H1 (cell line): ENCODE data around the gene TRPV2. TPM values are rescaled to one million over a fixed set of nuclear protein-coding genes. Genes with fewer than 3 reads are reported as not detected.

Experiments
- CTCF ChIA-PET: fragments of 300-600 bp; sonication (Branson Sonifier 250); formaldehyde crosslinking; loops from one replicate; lab custom pipeline; 2021; ENCODE audit not compliant: partially characterized antibody; lab: Charles Lee
- POLR2A ChIA-PET: fragments of 300-600 bp; sonication (Branson Sonifier 250); formaldehyde crosslinking; loops from one replicate; lab custom pipeline; 2021; ENCODE audit warnings: inconsistent platforms; ENCODE audit not compliant: partially characterized antibody; lab: Charles Lee
- DNase-seq, 2 experiments: peaks; one replicate each; pipeline versions ENCODE4 v3.0.0 to v3.0.0-alpha.2; 2010 to 2022; ENCODE audit warnings: low spot score in 2 of 2, low read depth in 1 of 2, mixed read lengths in 1 of 2
- FAIRE-seq: peaks from 2 replicates; lab custom pipeline; 2011; peaks lifted over from hg19 to GRCh38; lab: Jason Lieb, UNC
- H2AFZ ChIP-seq: 2 replicates; pipeline ENCODE4 v1.8.1; 2012; ENCODE audit warnings: low read length, inconsistent platforms
- H2AK5ac ChIP-seq: 2 replicates; pipeline ENCODE4 v1.6.1; 2013; ENCODE audit warnings: low read depth, low read length
- H2BK120ac ChIP-seq: replicated peaks from 2 replicates; pipeline ENCODE3; 2013; ENCODE audit warnings: low read depth, low read length, inconsistent platforms
- H2BK12ac ChIP-seq: 2 replicates; pipeline ENCODE4 v1.6.1; 2013; ENCODE audit warnings: low read depth, low read length
- H2BK15ac ChIP-seq: 2 replicates; pipeline ENCODE4 v1.6.1; 2013; ENCODE audit warnings: low read length
- H2BK20ac ChIP-seq: 2 replicates; pipeline ENCODE4 v1.6.1; 2013; ENCODE audit warnings: low read length
- H2BK5ac ChIP-seq: 2 replicates; pipeline ENCODE4 v1.6.1; 2013; ENCODE audit warnings: low read depth, low read length
- H3K14ac ChIP-seq: 2 replicates; pipeline ENCODE4 v1.6.1; 2013; ENCODE audit warnings: inconsistent platforms; ENCODE audit not compliant: insufficient read length
- H3K18ac ChIP-seq: 2 replicates; pipeline ENCODE4 v1.6.1; 2013; ENCODE audit warnings: low read length; ENCODE audit errors: extremely low read depth
- H3K23ac ChIP-seq: 2 replicates; pipeline ENCODE4 v1.6.1; 2013; ENCODE audit warnings: inconsistent platforms; ENCODE audit not compliant: insufficient read length
- H3K23me2 ChIP-seq: 2 replicates; pipeline ENCODE4 v1.6.1; 2013; ENCODE audit warnings: low read depth, low read length
- H3K27ac ChIP-seq: 2 replicates; pipeline ENCODE4 v1.6.1; 2011; ENCODE audit warnings: low read depth, low read length, inconsistent platforms
- H3K27me3 ChIP-seq, 4 experiments: replicated peaks in 1 of 4; 1 replicate in 1 of 4; 2 replicates in 3 of 4; pipeline versions ENCODE4 v1.6.1 to v1.8.1; 2011 to 2013; ENCODE audit warnings: low read length in 3 of 4, mild to moderate bottlenecking in 3 of 4, inconsistent platforms in 2 of 4, mixed read lengths in 2 of 4, moderate library complexity in 1 of 4; ENCODE audit not compliant: control insufficient read depth in 3 of 4, insufficient read depth in 3 of 4; ENCODE audit errors: extremely low read depth in 1 of 4
- H3K36me3 ChIP-seq, 4 experiments: 2 replicates each; pipeline versions ENCODE4 v1.6.1 to v1.8.1; 2011 to 2013; ENCODE audit warnings: mild to moderate bottlenecking in 4 of 4, low read length in 3 of 4, moderate library complexity in 2 of 4, control low read depth in 1 of 4, inconsistent platforms in 1 of 4; ENCODE audit not compliant: insufficient read depth in 4 of 4, control insufficient read depth in 2 of 4
- H3K4ac ChIP-seq: replicated peaks from 2 replicates; pipeline ENCODE3; 2013; ENCODE audit warnings: low read length, low read depth, mixed read lengths, inconsistent platforms; ENCODE audit not compliant: insufficient read length
- H3K4me1 ChIP-seq, 4 experiments: replicated peaks in 1 of 4; 1 replicate in 1 of 4; 2 replicates in 3 of 4; pipeline versions ENCODE4 v1.6.1 to v1.8.1; 2011 to 2013; ENCODE audit warnings: low read length in 3 of 4, inconsistent platforms in 2 of 4, mixed read lengths in 1 of 4; ENCODE audit not compliant: insufficient read depth in 4 of 4, control insufficient read depth in 3 of 4
- H3K4me2 ChIP-seq, 2 experiments: 2 replicates each; pipeline versions ENCODE4 v1.6.1 to v1.8.1; 2011 to 2013; ENCODE audit warnings: low read depth in 2 of 2, low read length in 2 of 2, control low read depth in 1 of 2, inconsistent platforms in 1 of 2, mild to moderate bottlenecking in 1 of 2; ENCODE audit not compliant: insufficient read depth in 1 of 2
- H3K4me3 ChIP-seq, 4 experiments: fragments of 200-600, 300-600 bp in 1 of 4; sonication (generic), shearing (Covaris generic), sonication (Bioruptor Twin) in 1 of 4; 2 replicates each; pipeline versions ENCODE4 v1.5.1 to v1.8.1; 2011 to 2016; ENCODE audit warnings: low read length in 4 of 4, low read depth in 3 of 4, control low read depth in 2 of 4, inconsistent platforms in 2 of 4, mild to moderate bottlenecking in 2 of 4, mixed read lengths in 1 of 4, moderate library complexity in 1 of 4; ENCODE audit not compliant: insufficient read depth in 2 of 4; ENCODE audit errors: extremely low read depth in 1 of 4
- H3K56ac ChIP-seq: replicated peaks from 2 replicates; pipeline ENCODE3; 2013; ENCODE audit warnings: low read depth, mild to moderate bottlenecking, mixed read lengths, low read length, inconsistent platforms; ENCODE audit not compliant: insufficient read length
- H3K79me1 ChIP-seq: 2 replicates; pipeline ENCODE4 v1.6.1; 2013; ENCODE audit warnings: low read depth, low read length, control low read depth
- H3K79me2 ChIP-seq, 2 experiments: 2 replicates each; pipeline versions ENCODE4 v1.6.1 to v1.8.1; 2012 to 2013; ENCODE audit warnings: low read length in 2 of 2, mild to moderate bottlenecking in 2 of 2, inconsistent platforms in 1 of 2; ENCODE audit not compliant: insufficient read depth in 2 of 2, control insufficient read depth in 1 of 2
- H3K9ac ChIP-seq, 4 experiments: replicated peaks in 1 of 4; 1 replicate in 1 of 4; 2 replicates in 3 of 4; pipeline versions ENCODE4 v1.6.1 to v1.8.1; 2011 to 2013; ENCODE audit warnings: low read depth in 3 of 4, low read length in 3 of 4, control low read depth in 2 of 4, mild to moderate bottlenecking in 2 of 4, moderate library complexity in 2 of 4, inconsistent platforms in 1 of 4; ENCODE audit errors: extremely low read depth in 1 of 4
- H3K9me3 ChIP-seq, 2 experiments: 2 replicates each; pipeline versions ENCODE4 v1.6.1 to v1.8.1; 2012 to 2013; ENCODE audit warnings: mild to moderate bottlenecking in 2 of 2, moderate library complexity in 2 of 2, control low read depth in 1 of 2, inconsistent platforms in 1 of 2, low read depth in 1 of 2, low read length in 1 of 2, mixed read lengths in 1 of 2; ENCODE audit not compliant: insufficient read depth in 2 of 2
- H4K20me1 ChIP-seq, 2 experiments: replicated peaks in 1 of 2; 2 replicates each; pipeline versions ENCODE3 to v1.8.1; 2011 to 2013; ENCODE audit warnings: inconsistent platforms in 2 of 2, low read length in 2 of 2, mild to moderate bottlenecking in 1 of 2; ENCODE audit not compliant: insufficient read depth in 2 of 2, control insufficient read depth in 1 of 2
- H4K5ac ChIP-seq: 2 replicates; pipeline ENCODE4 v1.6.1; 2013; ENCODE audit warnings: low read length, low read depth, mixed read lengths, inconsistent platforms; ENCODE audit not compliant: insufficient read length
- H4K8ac ChIP-seq: 2 replicates; pipeline ENCODE4 v1.8.0; 2013; ENCODE audit warnings: mild to moderate bottlenecking, moderate library complexity, low read length, inconsistent platforms; ENCODE audit not compliant: insufficient read depth; ENCODE audit errors: extremely low read depth
- H4K91ac ChIP-seq: replicated peaks from 2 replicates; pipeline ENCODE3; 2013; ENCODE audit warnings: low read length, mixed read lengths, inconsistent platforms; ENCODE audit not compliant: insufficient read length
- ASH2L ChIP-seq: fragments of 200-600, 300-600 bp; sonication (generic); IDR thresholded peaks from one replicate; pipeline ENCODE4 v1.7.1; 2017; ENCODE audit warnings: low read length
- BCL11A ChIP-seq, 2 experiments: IDR thresholded peaks; one replicate each; pipeline ENCODE4 v1.6.1; 2011; ENCODE audit warnings: low read depth in 2 of 2, low read length in 2 of 2, mild to moderate bottlenecking in 2 of 2
- CHD1 ChIP-seq: IDR thresholded peaks from 2 replicates; pipeline ENCODE4 v1.6.1; 2012; ENCODE audit warnings: low read depth, low read length, improper control_type of control experiment
- HDAC2 ChIP-seq, 2 experiments: fragments of 300-600 bp in 1 of 2; sonication (generic) in 1 of 2; IDR thresholded peaks; 2 replicates each; pipeline ENCODE4 v1.6.1; 2011 to 2012; ENCODE audit warnings: low read depth in 2 of 2, low read length in 2 of 2, mild to moderate bottlenecking in 2 of 2, moderate library complexity in 2 of 2, borderline replicate concordance in 1 of 2, inconsistent platforms in 1 of 2
- JUND ChIP-seq: IDR thresholded peaks from 2 replicates; pipeline ENCODE4 v1.6.1; 2011; ENCODE audit warnings: mild to moderate bottlenecking, improper control_type of control experiment, low read length
- KDM1A ChIP-seq: fragments of 200-600, 300-600 bp; sonication (generic); IDR thresholded peaks from 2 replicates; pipeline ENCODE4 v1.7.1; 2016; ENCODE audit warnings: mild to moderate bottlenecking, low read length, borderline replicate concordance
- PHF8 ChIP-seq: fragments of 200-600 bp; sonication (generic); conservative IDR thresholded peaks from 2 replicates; pipeline ENCODE4 v1.7.1; 2012; ENCODE audit warnings: low read depth, mild to moderate bottlenecking, inconsistent platforms, low read length, moderate library complexity
- POLR2A ChIP-seq, 2 experiments: IDR thresholded peaks; 1 replicate in 1 of 2; 2 replicates in 1 of 2; pipeline ENCODE4 v1.6.1; 2011; ENCODE audit warnings: low read depth in 2 of 2, low read length in 2 of 2, mild to moderate bottlenecking in 2 of 2; ENCODE audit errors: control extremely low read depth in 1 of 2
- POU5F1 ChIP-seq: IDR thresholded peaks from 2 replicates; pipeline ENCODE4 v1.6.1; 2011; ENCODE audit warnings: low read depth, mild to moderate bottlenecking, low read length, moderate library complexity
- SIX5 ChIP-seq: IDR thresholded peaks from 2 replicates; pipeline ENCODE4 v1.6.1; 2011; ENCODE audit warnings: mild to moderate bottlenecking, low read depth, low read length
- SP2 ChIP-seq: IDR thresholded peaks from 2 replicates; pipeline ENCODE4 v1.6.1; 2012; ENCODE audit warnings: mild to moderate bottlenecking, low read length, inconsistent platforms
- TAF1 ChIP-seq: IDR thresholded peaks from 2 replicates; pipeline ENCODE4 v1.6.1; 2011; ENCODE audit warnings: mild to moderate bottlenecking, low read depth, low read length
- TAF7 ChIP-seq: optimal IDR thresholded peaks from 2 replicates; pipeline ENCODE3; 2011; ENCODE audit warnings: low read depth, mild to moderate bottlenecking, inconsistent platforms, low read length, moderate library complexity, borderline replicate concordance
- TBP ChIP-seq: IDR thresholded peaks from 2 replicates; pipeline ENCODE4 v1.6.1; 2011; ENCODE audit warnings: low read depth, low read length, improper control_type of control experiment
- YY1 ChIP-seq: IDR thresholded peaks from 2 replicates; pipeline ENCODE4 v1.6.1; 2011; ENCODE audit warnings: low read depth, mild to moderate bottlenecking, low read length
- ZNF274 ChIP-seq: IDR thresholded peaks from 2 replicates; pipeline ENCODE4 v1.7.0; 2012; ENCODE audit warnings: low read length, borderline replicate concordance; ENCODE audit errors: extremely low read depth
- WGBS, 2 experiments: shearing (Covaris generic) in 1 of 2; methylation state at CpG; one replicate each; pipeline versions ENCODE4 v1.1.6 to v1.1.7; 2013 to 2015; ENCODE audit warnings: low lambda C conversion rate in 2 of 2, mixed read lengths in 2 of 2, inconsistent platforms in 1 of 2, low coverage in 1 of 2, missing lambda C conversion rate in 1 of 2; ENCODE audit not compliant: insufficient replicate concordance in 2 of 2, insufficient coverage in 1 of 2, insufficient read length in 1 of 2; ENCODE audit errors: extremely low coverage in 1 of 2, missing lambda C conversion rate in 1 of 2; 5-methylcytosine and 5-hydroxymethylcytosine counted together
- polyA plus RNA-seq, 7 experiments: library from polyadenylated mRNA; depleted of rRNA in 3 of 7; stranded (reverse) in 5 of 7; unstranded in 2 of 7; fragments of >200 nt in 5 of 7; fragments of 200-250 nt in 2 of 7; gene quantifications; 1 replicate in 5 of 7; 2 replicates in 1 of 7; 4 replicates in 1 of 7; pipeline versions ENCODE4 v1.2.1 to v1.2.3, GENCODE V29; 2011 to 2013; ENCODE audit warnings: missing spikeins in 2 of 7, mixed read lengths in 2 of 7
- total RNA-seq: library from RNA; stranded (reverse); fragmentation: NEBNext Ultra II Directional; extraction: Animal tissue kit (Norgen Biotek cat#: 25700); gene quantifications from 2 replicates; pipeline ENCODE4 v1.2.1, GENCODE V29; 2021

TRPV2 gene
- total and polyA plus RNA-seq, 2 of the 8 experiments (the other 6 are each of a cell fraction or from before 2014, with no cell fraction given), result 1.7 to 2.1 TPM

- Histone ChIP-seq H3K9me3 (no peaks in the 10 kb centered on the region), H2AK5ac (no peak overlapping the region), H2BK15ac (no peak overlapping the region), H3K27me3 (no peaks in the 10 kb centered on the region; a peak in 1 of 7 replicates), H3K4ac (no peak overlapping the region), H3K27ac (no peak overlapping the region), H3K4me3 (no peak overlapping the region), H3K9ac (no peak overlapping the region), H2BK120ac (no peak overlapping the region), H3K56ac (no peak overlapping the region), H4K5ac (no peak overlapping the region), H3K23me2 (no peaks in the 10 kb centered on the region), H2BK5ac (no peak overlapping the region), H3K4me2 (no peak overlapping the region), H4K91ac (no peak overlapping the region), H2BK12ac (no peak overlapping the region; the same call in 1 of the 2 replicates), H3K79me2 (no peaks in the 10 kb centered on the region), H3K79me1 (no peaks in the 10 kb centered on the region), H3K4me1 (peaks cover 0 to 7% (median 2%) of the 10 kb centered on the region in 4 experiments; a peak in 4 of 7 replicates), H4K8ac (no peak overlapping the region; the same call in 1 of the 2 replicates), H4K20me1 (no peaks in the 10 kb centered on the region), H2AFZ (no peak overlapping the region), H3K36me3 (no peaks in the 10 kb centered on the region), H2BK20ac (no peak overlapping the region), H3K23ac (no peak overlapping the region), H3K18ac (no peak overlapping the region; the same call in 1 of the 2 replicates), H3K14ac (no peak overlapping the region)
- DNase-seq (no peak), FAIRE-seq (no peak)
- WGBS, 2 experiments, result 90% methylated on average over 14 of the region's 15 CpGs; no CpG with 5 or more reads in 1 of the 2 experiments
- POLR2A ChIA-PET, result interaction anchor here (0.6 to 3.3 kb wide), 5 partner anchors 9 to 54 kb away, joined by 3 to 9 read pairs (median 4); partner anchors contain the start of gene UBB
- CTCF ChIA-PET, result interaction anchor here (0.8 to 1.1 kb wide), 3 partner anchors 18 to 68 kb away, joined by 3 to 5 read pairs (median 3); no protein-coding TSS in a partner anchor
- TF ChIP-seq SIX5, result no peak
- TF ChIP-seq ASH2L, result no peak
- TF ChIP-seq PHF8, result no peak
- TF ChIP-seq HDAC2 (IDR thresholded peaks at IDR 0.05; ENCODE audit: borderline replicate concordance in 1 of 2, low read depth in 2 of 2, low read length in 2 of 2), result no peak
- TF ChIP-seq TBP, result no peak
- no peak for TF ChIP-seq YY1
- TF ChIP-seq CHD1, result no peak
- TF ChIP-seq POLR2A (IDR thresholded peaks at IDR 0.05; ENCODE audit: control extremely low read depth in 1 of 2, low read depth in 2 of 2, low read length in 2 of 2), result no peak
- no peak for TF ChIP-seq BCL11A (IDR thresholded peaks at IDR 0.05; ENCODE audit: low read depth in 2 of 2, low read length in 2 of 2)
- no peak for TF ChIP-seq SP2
- TF ChIP-seq TAF1, result no peak
- no peak for TF ChIP-seq POU5F1
- TF ChIP-seq KDM1A, result no peak
- no peak for TF ChIP-seq TAF7
- TF ChIP-seq JUND, result no peak
- TF ChIP-seq ZNF274, result no peak
These were observed 16.6 kb downstream of the TRPV2 start for GRCh38 chr17:16432017-16432416.
